Aorta (tissue), 5 donors: ENCODE data around the gene LYVE1. TPM values are rescaled to one million over a fixed set of nuclear protein-coding genes. Genes with fewer than 3 reads are reported as not detected.

ENCODE experiments used
- ATAC-seq: fragments of 200-7000 bp; cut with Tn5 transposase; one replicate; pipeline ENCODE4 v1.9.1; 2022; ENCODE audit warnings: moderate library complexity; ENCODE audit not compliant: low FRiP score
- DNase-seq, 2 donors: peaks; one replicate each; pipeline ENCODE4 v3.0.0-alpha.2; 2020
- H3K27ac ChIP-seq, 2 donors: one replicate each; pipeline ENCODE4 v1.5.1; 2013; ENCODE audit warnings: low read length in 2 of 2, mild to moderate bottlenecking in 2 of 2, moderate library complexity in 2 of 2, control low read depth in 1 of 2, inconsistent platforms in 1 of 2, low read depth in 1 of 2
- H3K27me3 ChIP-seq, 2 donors: one replicate each; pipeline ENCODE4 v1.6.1; 2013; ENCODE audit warnings: control low read depth in 1 of 2, low read length in 1 of 2, mild to moderate bottlenecking in 1 of 2, moderate library complexity in 1 of 2; ENCODE audit not compliant: insufficient read depth in 2 of 2, control insufficient read depth in 1 of 2
- H3K36me3 ChIP-seq, 2 donors: one replicate each; pipeline ENCODE4 v1.6.1; 2013; ENCODE audit warnings: control low read depth in 1 of 2, low read length in 1 of 2, mild to moderate bottlenecking in 1 of 2; ENCODE audit not compliant: insufficient read depth in 2 of 2, control insufficient read depth in 1 of 2
- H3K4me1 ChIP-seq, 2 donors: one replicate each; pipeline ENCODE4 v1.6.1; 2013; ENCODE audit warnings: low read length in 2 of 2, control low read depth in 1 of 2, mild to moderate bottlenecking in 1 of 2, moderate library complexity in 1 of 2; ENCODE audit not compliant: insufficient read depth in 2 of 2, control insufficient read depth in 1 of 2
- H3K4me3 ChIP-seq, 2 donors: one replicate each; pipeline ENCODE4 v1.5.1; 2013; ENCODE audit warnings: low read length in 2 of 2, control low read depth in 1 of 2, mild to moderate bottlenecking in 1 of 2
- H3K9me3 ChIP-seq: one replicate; pipeline ENCODE4 v1.6.1; 2013; ENCODE audit warnings: mild to moderate bottlenecking, low read length; ENCODE audit not compliant: control insufficient read depth
- WGBS, 2 donors: extraction: QIAGEN DNeasy Blood & Tissue Kit; methylation state at CpG; one replicate each; pipeline ENCODE4 v1.1.7; 2013; 5-methylcytosine and 5-hydroxymethylcytosine counted together
- intact Hi-C, 2 donors: fragments of 100-400 bp; cut with DNase I; formaldehyde crosslinking; loops; one replicate each; pipeline versions ENCODE4 v1.14.2 to v1.15.0; 2022
- polyA plus RNA-seq, 2 donors: library from polyadenylated mRNA; stranded (reverse); fragments of 200-250 nt; gene quantifications; one replicate each; pipeline ENCODE4 v1.2.3, GENCODE V29; 2013
- total RNA-seq, 2 donors: library from RNA; stranded (reverse); fragmentation: NEBNext Ultra II Directional; extraction: Animal tissue kit (Norgen Biotek cat#: 25700); gene quantifications; one replicate each; pipeline ENCODE4 v1.2.1, GENCODE V29; 2021
- donor health status: healthy with polysubstance abuse.
- donor health status: Bipolar disorder and iron deficiency.
- donor health status: DM: no; HTN: no; CAD: no.
- donor health status: DM: no; HTN: no; CAD: no.
- donor health status: DM: yes; HTN: yes; CAD: no.

Gene LYVE1
- total and polyA plus RNA-seq, 4 donors: 11.8 to 179 (median 96.6) TPM

DNA sequence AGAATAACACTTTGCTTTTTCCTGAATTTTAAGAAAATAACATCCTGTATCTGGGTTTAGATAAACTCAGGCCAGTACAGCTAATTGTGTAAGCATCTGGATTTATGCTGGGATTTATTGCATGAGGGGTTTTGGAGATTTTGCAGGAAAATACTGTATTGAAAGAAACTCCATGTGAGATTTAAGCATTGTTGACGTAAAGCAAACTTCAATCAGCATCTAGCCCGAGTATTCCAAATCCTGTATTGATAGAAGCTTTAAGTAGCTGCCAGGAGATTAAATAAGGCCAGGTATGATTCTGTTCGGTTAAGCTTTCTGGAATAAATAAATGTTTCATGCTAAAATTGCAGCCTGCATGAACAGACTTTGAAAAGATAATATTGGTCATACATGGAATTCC, 36.3 kb upstream of the LYVE1 start:
- no peaks in the 10 kb centered on the region for H3K27me3 ChIP-seq
- peaks cover 0 to 1% of the 10 kb centered on the region in 2 donors for H3K4me1 ChIP-seq
- no peaks in the 10 kb centered on the region for H3K9me3 ChIP-seq
- H3K4me3 ChIP-seq: no peak overlapping the region
- DNase-seq (no peak), ATAC-seq (no peak)
- WGBS, 2 donors: 65 to 68% methylated on average over 3 of the region's 3 CpGs
- peaks cover 7 to 36% of the 10 kb centered on the region in 2 donors for H3K36me3 ChIP-seq
- intact Hi-C loops: no loop called here
- peak overlapping the region in 1 of 2 donors; percentile 52 for H3K27ac ChIP-seq

- Histone ChIP-seq H3K36me3 (peaks cover 7 to 35% of the 10 kb centered on the region in 2 donors), H3K27ac (peak overlapping the region; percentile 52 to 62), H3K9me3 (no peaks in the 10 kb centered on the region), H3K4me1 (peaks cover 0 to 1% of the 10 kb centered on the region in 2 donors), H3K4me3 (no peak overlapping the region), H3K27me3 (no peaks in the 10 kb centered on the region)
- DNase-seq: peak in 1 of 2 donors; percentile 60
- WGBS, 2 donors: 38 to 47% methylated on average over 9 of the region's 9 CpGs
- intact Hi-C loops: no loop called here
- ATAC-seq: no peak
These were observed 35.9 kb upstream of the LYVE1 start for GRCh38 chr11:10604340-10604748.

- Histone ChIP-seq H3K4me1 (peaks cover 0 to 1% of the 10 kb centered on the region in 2 donors), H3K36me3 (peaks cover 7 to 39% of the 10 kb centered on the region in 2 donors), H3K27ac (peak overlapping the region; percentile 52 to 62), H3K4me3 (no peak overlapping the region), H3K9me3 (no peaks in the 10 kb centered on the region), H3K27me3 (no peaks in the 10 kb centered on the region)
- DNase-seq (peak in 1 of 2 donors; percentile 35), ATAC-seq (no peak)
- intact Hi-C loops: no loop called here
- 90 to 93% methylated on average over 5 of the region's 5 CpGs for WGBS, 2 donors
These were observed 35.3 kb upstream of the LYVE1 start for GRCh38 chr11:10603721-10604297.

DNA sequence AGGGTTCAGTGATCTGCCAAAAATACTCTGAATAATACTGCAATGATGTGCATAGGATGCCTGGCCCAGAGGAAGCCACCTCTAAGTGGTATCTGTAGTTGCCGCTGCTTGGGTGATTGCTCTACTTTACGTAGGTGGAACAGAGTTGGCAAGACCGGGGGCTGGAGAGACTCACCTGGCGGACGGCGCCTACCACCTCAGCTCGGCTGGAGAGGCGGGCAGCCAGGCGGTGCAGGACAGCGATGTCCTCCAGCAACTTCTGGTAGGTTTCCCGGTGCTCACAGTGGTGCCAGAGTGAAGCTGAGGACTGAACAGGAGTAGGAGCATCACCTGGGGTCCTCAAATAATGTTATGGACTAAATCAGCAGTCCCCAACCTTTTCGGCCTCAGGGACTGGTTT, 34.5 kb upstream of the LYVE1 start:
- Histone ChIP-seq H3K27me3 (no peaks in the 10 kb centered on the region), H3K27ac (no peak overlapping the region), H3K4me1 (no peaks in the 10 kb centered on the region), H3K9me3 (no peaks in the 10 kb centered on the region), H3K4me3 (no peak overlapping the region), H3K36me3 (peaks cover 7 to 40% of the 10 kb centered on the region in 2 donors)
- ATAC-seq: no peak
- DNase-seq: peak in 1 of 2 donors; percentile 43
- intact Hi-C loops: no loop called here
- WGBS, 2 donors: 93% methylated on average over 12 of the region's 12 CpGs

- Histone ChIP-seq H3K27ac (peak overlapping the region in 1 of 2 donors; percentile 89), H3K4me1 (no peaks in the 10 kb centered on the region), H3K27me3 (no peaks in the 10 kb centered on the region), H3K4me3 (no peak overlapping the region), H3K36me3 (peaks cover 7 to 40% of the 10 kb centered on the region in 2 donors), H3K9me3 (no peaks in the 10 kb centered on the region)
- WGBS, 2 donors: 84 to 88% methylated on average over 7 of the region's 7 CpGs
- DNase-seq (peak in 1 of 2 donors; percentile 43), ATAC-seq (no peak)
- intact Hi-C loops: no loop called here
These were observed 33.9 kb upstream of the LYVE1 start for GRCh38 chr11:10602366-10602765.

- Histone ChIP-seq H3K4me3 (no peak overlapping the region), H3K9me3 (no peaks in the 10 kb centered on the region), H3K27me3 (no peaks in the 10 kb centered on the region), H3K4me1 (no peaks in the 10 kb centered on the region), H3K36me3 (peaks cover 3 to 39% of the 10 kb centered on the region in 2 donors), H3K27ac (peak overlapping the region in 1 of 2 donors; percentile 89)
- peak in 1 of 2 donors; percentile 66 for DNase-seq
- peak; percentile 8 for ATAC-seq
- intact Hi-C loops: no loop called here
- 71 to 79% methylated on average over 6 of the region's 6 CpGs for WGBS, 2 donors
These were observed 33.4 kb upstream of the LYVE1 start for GRCh38 chr11:10601837-10602236.

GRCh38 chr11:10600570-10601248, 32.2 kb upstream of the LYVE1 start:
- peaks cover 3 to 34% of the 10 kb centered on the region in 2 donors for H3K36me3 ChIP-seq
- DNase-seq (peak in 1 of 2 donors; percentile 47), ATAC-seq (no peak)
- H3K9me3 ChIP-seq: no peaks in the 10 kb centered on the region
- peak overlapping the region in 1 of 2 donors; percentile 87 for H3K27ac ChIP-seq
- WGBS, 2 donors: 85% methylated on average over 11 of the region's 11 CpGs
- intact Hi-C loops: no loop called here
- no peak overlapping the region for H3K4me3 ChIP-seq
- no peaks in the 10 kb centered on the region for H3K27me3 ChIP-seq
- no peaks in the 10 kb centered on the region for H3K4me1 ChIP-seq

GRCh38 chr11:10599388-10600175, 31.1 kb upstream of the LYVE1 start:
- WGBS, 2 donors: 42 to 45% methylated on average over 6 of the region's 6 CpGs
- DNase-seq (no peak), ATAC-seq (no peak)
- intact Hi-C loops: no loop called here
- Histone ChIP-seq H3K27ac (peak overlapping the region; percentile 72 to 82), H3K4me3 (no peak overlapping the region), H3K4me1 (no peaks in the 10 kb centered on the region), H3K9me3 (no peaks in the 10 kb centered on the region), H3K27me3 (no peaks in the 10 kb centered on the region), H3K36me3 (peaks cover 3 to 34% of the 10 kb centered on the region in 2 donors)
